ENCODE data around the gene IL17A. TPM values are rescaled to one million over a fixed set of nuclear protein-coding genes. Genes with fewer than 3 reads are reported as not detected.

IL17A gene
- total and polyA plus RNA-seq, 4 donors = 0.14 TPM; not detected in 3

DNA sequence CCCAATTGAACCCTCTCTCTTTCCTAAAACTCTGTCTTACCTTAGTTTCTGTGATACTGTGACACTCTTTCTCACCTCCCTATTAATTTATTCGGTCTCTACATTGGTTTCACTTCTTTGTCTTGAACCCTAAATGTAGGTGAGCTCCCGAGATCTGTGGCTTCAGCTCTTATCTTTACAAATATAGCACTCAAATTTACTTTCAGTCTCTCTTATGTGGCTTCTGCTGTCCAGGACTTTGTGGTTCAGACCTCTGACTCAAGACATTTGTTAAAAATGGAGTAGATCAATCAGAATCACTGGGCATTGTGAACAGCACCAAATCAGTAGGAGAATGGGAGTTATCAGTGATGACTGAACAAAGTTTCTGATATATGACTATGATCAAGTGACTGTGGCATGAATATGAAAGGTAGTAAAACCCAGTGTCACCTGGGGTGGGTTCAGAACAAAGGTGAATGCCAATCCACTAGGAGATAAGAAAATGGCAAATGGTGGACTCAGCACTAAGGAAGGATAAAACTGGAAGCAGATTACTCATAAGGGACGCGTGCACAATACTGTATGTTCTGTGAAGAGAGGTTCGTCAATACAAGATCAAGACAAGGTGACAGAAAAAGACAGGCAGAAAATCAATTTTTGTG, 30.9 kb downstream of the IL17A start:
- no peak for ATAC-seq (ENCODE audit: insufficient read depth, low FRiP score)
- 87 to 89% methylated on average over 5 of the region's 5 CpGs for WGBS, 2 donors
- H3K27me3 ChIP-seq (ENCODE audit: control insufficient read depth in 3 of 3, insufficient read depth in 3 of 3, low read length in 2 of 3) = no peaks in the 10 kb centered on the region

DNA sequence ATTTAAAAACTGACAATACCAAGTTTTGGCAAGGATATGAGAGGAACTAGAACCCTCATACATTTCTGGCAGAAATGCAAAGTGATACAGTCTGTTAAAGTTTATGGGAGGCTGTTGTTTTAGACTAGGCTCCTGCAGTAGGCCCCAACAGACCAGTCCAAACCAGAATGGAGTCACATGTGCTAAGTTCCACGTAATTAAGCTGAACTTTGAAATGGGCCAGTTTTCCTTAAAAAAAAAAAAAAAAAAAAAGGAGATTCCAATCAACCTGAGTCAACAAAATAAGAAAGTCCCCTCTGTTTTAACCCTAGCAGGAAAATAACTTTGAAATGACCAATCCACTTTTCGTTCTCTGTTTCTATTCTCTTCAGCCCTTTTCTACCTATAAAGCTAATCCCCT, 31.6 kb downstream of the IL17A start:
- Histone ChIP-seq H3K9me3 (ENCODE audit: control insufficient read depth in 4 of 4, insufficient read depth in 3 of 4, low read length in 3 of 4) (no peaks in the 10 kb centered on the region), H3K9ac (ENCODE audit: insufficient read depth in 1 of 2, low read length in 2 of 2) (no peak overlapping the region), H3K4me1 (ENCODE audit: control insufficient read depth in 5 of 5, insufficient read depth in 5 of 5, low read length in 5 of 5) (no peaks in the 10 kb centered on the region), H3K4me3 (no peak overlapping the region), H3K27me3 (ENCODE audit: control insufficient read depth in 3 of 3, insufficient read depth in 3 of 3, low read length in 2 of 3) (no peaks in the 10 kb centered on the region), H3K27ac (ENCODE audit: low read depth in 1 of 2, low read length in 1 of 2) (no peak overlapping the region), H3K36me3 (ENCODE audit: control insufficient read depth in 4 of 4, insufficient read depth in 4 of 4, low read length in 4 of 4) (no peaks in the 10 kb centered on the region)
- TF ChIP-seq, protein P1, sequence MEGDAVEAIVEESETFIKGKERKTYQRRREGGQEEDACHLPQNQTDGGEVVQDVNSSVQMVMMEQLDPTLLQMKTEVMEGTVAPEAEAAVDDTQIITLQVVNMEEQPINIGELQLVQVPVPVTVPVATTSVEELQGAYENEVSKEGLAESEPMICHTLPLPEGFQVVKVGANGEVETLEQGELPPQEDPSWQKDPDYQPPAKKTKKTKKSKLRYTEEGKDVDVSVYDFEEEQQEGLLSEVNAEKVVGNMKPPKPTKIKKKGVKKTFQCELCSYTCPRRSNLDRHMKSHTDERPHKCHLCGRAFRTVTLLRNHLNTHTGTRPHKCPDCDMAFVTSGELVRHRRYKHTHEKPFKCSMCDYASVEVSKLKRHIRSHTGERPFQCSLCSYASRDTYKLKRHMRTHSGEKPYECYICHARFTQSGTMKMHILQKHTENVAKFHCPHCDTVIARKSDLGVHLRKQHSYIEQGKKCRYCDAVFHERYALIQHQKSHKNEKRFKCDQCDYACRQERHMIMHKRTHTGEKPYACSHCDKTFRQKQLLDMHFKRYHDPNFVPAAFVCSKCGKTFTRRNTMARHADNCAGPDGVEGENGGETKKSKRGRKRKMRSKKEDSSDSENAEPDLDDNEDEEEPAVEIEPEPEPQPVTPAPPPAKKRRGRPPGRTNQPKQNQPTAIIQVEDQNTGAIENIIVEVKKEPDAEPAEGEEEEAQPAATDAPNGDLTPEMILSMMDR (IDR thresholded peaks at IDR 0.05; ENCODE audit: control extremely low read depth, extremely low read depth) = no peak
- WGBS, 2 donors = 91% methylated on average over 2 of the region's 2 CpGs
- ATAC-seq (ENCODE audit: insufficient read depth, low FRiP score) (no peak), DNase-seq (no peak)

More for the DNA sequence above, 30.9 kb downstream of the IL17A start:
- Histone ChIP-seq H3K9me3 (ENCODE audit: control insufficient read depth in 4 of 4, insufficient read depth in 3 of 4, low read length in 3 of 4) (no peaks in the 10 kb centered on the region), H3K4me1 (ENCODE audit: control insufficient read depth in 5 of 5, insufficient read depth in 5 of 5, low read length in 5 of 5) (no peaks in the 10 kb centered on the region), H3K36me3 (ENCODE audit: control insufficient read depth in 4 of 4, insufficient read depth in 4 of 4, low read length in 4 of 4) (no peaks in the 10 kb centered on the region), H3K27ac (ENCODE audit: low read depth in 1 of 2, low read length in 1 of 2) (no peak overlapping the region), H3K9ac (ENCODE audit: insufficient read depth in 1 of 2, low read length in 2 of 2) (no peak overlapping the region), H3K4me3 (no peak overlapping the region)
- DNase-seq = no peak
- TF ChIP-seq, protein P1 (IDR thresholded peaks at IDR 0.05; ENCODE audit: control extremely low read depth, extremely low read depth) = no peak

DNA sequence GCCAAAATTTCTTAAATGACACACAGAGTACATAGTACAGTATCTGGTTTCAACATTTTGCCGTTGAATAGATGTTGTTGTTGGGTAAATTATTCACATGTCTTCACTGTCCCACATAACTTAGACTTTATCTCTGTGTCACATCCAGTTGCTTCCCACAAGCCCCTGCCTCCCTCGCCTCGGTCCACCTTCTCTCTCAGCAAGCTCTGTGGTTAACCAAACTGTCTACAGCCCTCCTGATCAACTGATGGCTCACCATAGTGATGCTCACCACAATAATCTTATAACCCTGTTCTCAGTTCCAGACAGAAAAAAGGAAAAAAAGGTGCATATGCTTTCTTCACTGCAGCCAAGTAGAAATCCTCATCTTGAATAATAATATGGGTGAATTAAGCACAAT, 35.1 kb downstream of the IL17A start:
- H3K27me3 ChIP-seq (ENCODE audit: control insufficient read depth in 3 of 3, insufficient read depth in 3 of 3, low read length in 2 of 3) = no peaks in the 10 kb centered on the region
- no peaks in the 10 kb centered on the region for H3K36me3 ChIP-seq (ENCODE audit: control insufficient read depth in 4 of 4, insufficient read depth in 4 of 4, low read length in 4 of 4)
- DNase-seq = no peak
- 44 to 54% methylated on average over 3 of the region's 3 CpGs for WGBS, 2 donors
- TF ChIP-seq, protein P1 (IDR thresholded peaks at IDR 0.05; ENCODE audit: control extremely low read depth, extremely low read depth) = no peak
- H3K4me1 ChIP-seq (ENCODE audit: control insufficient read depth in 5 of 5, insufficient read depth in 5 of 5, low read length in 5 of 5) = no peaks in the 10 kb centered on the region
- H3K4me3 ChIP-seq = no peak overlapping the region
- H3K9me3 ChIP-seq (ENCODE audit: control insufficient read depth in 4 of 4, insufficient read depth in 3 of 4, low read length in 3 of 4) = peaks cover 0 to 3% (median 0%) of the 10 kb centered on the region in 4 donors
- H3K27ac ChIP-seq (ENCODE audit: low read depth in 1 of 2, low read length in 1 of 2) = no peak overlapping the region
- H3K9ac ChIP-seq (ENCODE audit: insufficient read depth in 1 of 2, low read length in 2 of 2) = no peak overlapping the region
- no peak for ATAC-seq (ENCODE audit: insufficient read depth, low FRiP score)

DNA sequence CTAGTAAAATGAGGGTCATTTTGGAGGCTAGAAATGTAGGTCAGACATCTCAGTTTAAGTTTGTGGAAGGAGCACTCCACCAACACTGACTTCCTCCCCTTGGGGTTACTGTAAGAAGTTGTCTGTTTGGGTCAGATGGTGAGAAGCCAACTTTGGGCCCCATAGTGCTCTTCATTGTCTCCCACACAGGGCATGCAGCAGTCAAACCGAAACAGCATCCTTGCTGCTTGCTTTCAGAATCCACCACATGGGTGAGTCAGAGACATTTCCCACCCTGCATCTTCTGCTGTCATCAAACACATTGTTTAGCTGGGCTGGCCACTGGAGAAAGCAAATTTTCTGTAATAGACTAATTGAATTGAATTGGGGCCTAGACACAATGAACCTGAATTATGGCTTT, 41.3 kb downstream of the IL17A start:
- Histone ChIP-seq H3K4me1 (ENCODE audit: control insufficient read depth in 5 of 5, insufficient read depth in 5 of 5, low read length in 5 of 5) (no peaks in the 10 kb centered on the region), H3K27ac (ENCODE audit: low read depth in 1 of 2, low read length in 1 of 2) (no peak overlapping the region), H3K36me3 (ENCODE audit: control insufficient read depth in 4 of 4, insufficient read depth in 4 of 4, low read length in 4 of 4) (no peaks in the 10 kb centered on the region), H3K9ac (ENCODE audit: insufficient read depth in 1 of 2, low read length in 2 of 2) (no peak overlapping the region), H3K27me3 (ENCODE audit: control insufficient read depth in 3 of 3, insufficient read depth in 3 of 3, low read length in 2 of 3) (no peaks in the 10 kb centered on the region), H3K9me3 (ENCODE audit: control insufficient read depth in 4 of 4, insufficient read depth in 3 of 4, low read length in 3 of 4) (peaks cover 0 to 5% (median 0%) of the 10 kb centered on the region in 4 donors), H3K4me3 (no peak overlapping the region)
- DNase-seq (no peak), ATAC-seq (ENCODE audit: insufficient read depth, low FRiP score) (no peak)
- TF ChIP-seq, protein P1 (IDR thresholded peaks at IDR 0.05; ENCODE audit: control extremely low read depth, extremely low read depth) = no peak
- WGBS, 2 donors = 83 to 88% methylated on average over 1 of the region's 1 CpG
